Activated CD4-positive, alpha-beta T cell treated with anti-CD3 and anti-CD28 coated beads, Interleukin-2, Interleukin-6, amounts not matched to agents 100 ng/mL and 50 ng/mL, durations not matched to agents 16 hours and 8 hours (primary cell): Measurements from ENCODE around the gene SPOCK3.
"Not testable (repeated sequence)": the region's sequence is repeated elsewhere in the genome, so short reads cannot be mapped to it uniquely, and the experiment has no call there.

Experiments used
- DNase-seq: peaks from one replicate; pipeline ENCODE4 v3.0.0-alpha.2; 2020

SPOCK3 gene

DNA sequence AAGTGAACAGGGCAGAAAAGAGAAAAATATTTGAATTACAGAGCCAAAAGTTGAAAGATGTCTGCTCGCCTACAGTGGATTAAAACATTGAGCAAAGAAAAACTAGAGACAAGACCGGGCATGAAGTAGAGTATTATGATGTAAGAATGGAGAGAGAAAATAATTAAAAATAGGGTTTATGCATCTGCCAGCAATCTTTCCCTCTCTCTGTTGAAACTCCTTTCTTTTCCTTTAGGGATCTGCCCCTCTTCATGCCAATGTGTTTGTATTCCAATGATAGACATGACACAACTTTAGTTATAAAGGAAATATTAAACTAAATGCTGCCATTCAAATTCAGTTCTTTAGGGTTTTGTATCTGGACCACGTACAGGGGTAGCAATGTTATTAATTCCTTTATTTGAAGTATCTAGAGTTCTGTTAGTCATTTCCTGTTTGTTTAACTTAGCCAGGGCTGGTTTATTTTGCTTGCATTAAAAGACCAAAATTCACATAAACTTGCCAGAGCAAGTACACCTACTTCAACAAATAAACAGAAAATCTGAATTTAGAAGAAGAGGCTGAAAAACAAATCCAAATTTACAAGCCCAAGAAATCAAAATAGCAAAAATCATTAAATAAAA lies 202.6 kb downstream of the SPOCK3 start:
- no peak for DNase-seq

DNA sequence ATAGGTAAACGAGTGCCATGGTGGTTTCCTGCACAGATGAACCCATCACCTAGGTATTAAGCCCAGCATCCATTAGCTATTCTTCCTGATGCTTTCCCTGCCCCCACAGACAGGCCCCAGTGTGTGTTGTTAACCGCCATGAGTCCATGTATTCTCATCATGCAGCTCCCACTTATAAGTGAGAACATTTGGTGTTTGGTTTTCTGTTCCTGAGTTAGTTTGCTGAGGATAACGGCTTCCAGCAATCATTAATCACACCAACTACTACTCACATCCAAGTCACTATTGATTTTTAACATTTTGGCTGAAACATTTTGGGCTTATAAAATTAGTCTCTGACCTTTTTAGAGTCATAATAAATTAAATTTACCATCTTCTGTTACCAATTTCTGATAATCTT lies 205.3 kb downstream of the SPOCK3 start:
- no peak for DNase-seq

DNA sequence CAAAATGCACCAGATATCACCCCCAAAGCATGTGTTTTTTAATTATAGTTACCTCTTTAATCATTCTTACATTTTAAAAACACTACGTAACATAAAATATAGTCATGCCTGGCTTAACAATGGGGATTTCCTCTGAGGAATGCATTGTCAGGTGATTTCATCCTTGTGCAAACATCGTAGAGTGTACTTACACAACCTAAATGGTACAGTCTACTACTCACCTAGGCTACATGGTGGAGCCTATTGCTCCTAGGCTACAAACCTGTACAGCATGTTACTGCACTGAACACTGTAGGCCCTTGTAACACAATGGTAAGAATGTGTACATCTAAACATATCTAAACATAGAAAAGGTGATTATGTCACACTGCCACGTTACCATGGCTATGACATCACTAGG lies 208.6 kb downstream of the SPOCK3 start:
- DNase-seq = no peak

DNA sequence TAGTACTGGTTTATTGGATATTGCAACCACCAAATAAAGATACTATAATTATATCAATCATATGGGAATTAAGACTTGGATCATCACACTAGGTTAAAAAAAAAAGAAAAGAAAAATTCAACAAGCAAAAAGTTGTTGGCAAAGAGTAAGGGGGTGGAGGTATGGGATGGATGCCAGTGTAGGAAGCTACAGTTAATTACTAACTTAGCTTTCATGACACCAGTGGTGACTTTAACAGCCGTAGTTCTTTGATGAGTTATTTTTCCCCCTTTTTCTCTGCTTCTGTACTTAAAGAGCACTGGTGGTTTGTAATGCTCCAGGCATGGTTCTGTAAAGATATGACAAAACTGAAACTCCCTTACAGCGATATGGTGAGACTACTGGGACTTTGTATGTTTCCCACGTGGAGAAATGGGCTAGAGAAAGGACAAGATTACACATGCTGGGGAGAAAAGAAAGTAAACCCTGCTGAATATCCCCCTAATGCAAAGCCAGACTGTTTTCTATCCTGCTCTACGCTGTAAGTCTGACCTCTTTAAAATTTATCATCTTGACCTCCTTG lies 210.8 kb downstream of the SPOCK3 start:
- DNase-seq = no peak

DNA sequence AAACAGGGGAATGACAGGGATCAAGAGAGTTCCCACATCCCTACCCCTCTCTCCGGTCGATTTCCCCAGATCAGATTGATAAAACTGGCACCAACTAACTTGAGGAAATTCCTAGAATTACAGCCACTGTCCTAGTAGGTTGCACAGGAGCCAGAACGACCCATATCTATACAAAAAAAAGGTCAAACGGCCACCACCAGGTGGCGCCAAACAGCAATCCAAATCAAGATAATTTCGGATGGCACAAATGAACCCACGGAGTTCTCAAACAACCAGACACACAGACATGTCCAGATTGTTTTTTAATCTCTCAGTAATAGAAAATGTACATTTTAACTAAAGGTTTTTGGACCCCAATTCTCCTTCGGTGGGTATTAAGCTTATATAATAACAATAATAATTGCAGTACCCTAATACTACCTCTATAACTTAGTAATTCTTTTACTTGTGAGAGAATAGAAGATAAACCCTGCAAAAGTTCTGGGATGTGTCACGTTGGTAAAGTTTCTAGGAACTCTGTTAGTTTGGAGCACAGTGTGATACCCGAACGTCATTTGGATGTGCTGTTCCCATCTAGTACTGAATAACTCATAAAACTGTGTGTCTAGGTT lies 212.6 kb downstream of the SPOCK3 start:
- peak; percentile 64 for DNase-seq

DNA sequence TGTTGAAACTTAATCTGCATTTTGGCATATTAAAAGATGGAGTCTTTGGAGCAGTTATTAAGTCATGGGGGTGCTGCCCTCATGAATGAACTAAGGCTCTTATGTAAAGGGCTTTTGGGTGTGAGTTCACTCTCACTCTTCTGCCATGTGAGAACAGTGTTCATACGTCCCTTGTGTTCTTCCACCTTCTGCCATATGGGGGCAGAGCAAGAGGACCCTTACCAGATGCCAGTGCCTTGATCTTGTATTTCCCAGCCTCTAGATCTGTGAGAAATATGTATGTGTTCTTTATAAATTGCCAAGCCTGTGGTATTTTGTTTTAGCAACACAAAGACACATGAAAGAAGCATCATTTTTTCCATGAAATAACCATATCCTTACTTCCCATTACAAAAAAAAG lies 213.9 kb downstream of the SPOCK3 start:
- DNase-seq = no peak

DNA sequence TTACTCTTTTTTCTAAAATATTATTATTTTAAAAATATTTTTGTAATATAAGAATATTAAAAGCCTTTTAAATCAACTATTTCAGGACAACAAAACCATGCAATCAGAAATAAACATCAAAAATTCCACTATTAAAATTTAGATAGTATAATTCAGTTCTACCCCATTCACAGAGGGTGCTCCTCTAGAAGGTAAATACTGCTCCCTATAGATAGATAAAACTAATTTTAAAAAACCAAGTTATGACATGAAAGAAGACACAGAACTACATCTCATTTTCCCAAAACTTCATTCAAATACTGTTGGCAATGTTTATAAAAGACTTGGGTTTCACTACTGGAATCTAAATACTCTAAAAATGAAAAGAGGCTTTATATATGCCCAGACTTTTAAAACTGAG lies 219.3 kb downstream of the SPOCK3 start:
- no peak for DNase-seq

DNA sequence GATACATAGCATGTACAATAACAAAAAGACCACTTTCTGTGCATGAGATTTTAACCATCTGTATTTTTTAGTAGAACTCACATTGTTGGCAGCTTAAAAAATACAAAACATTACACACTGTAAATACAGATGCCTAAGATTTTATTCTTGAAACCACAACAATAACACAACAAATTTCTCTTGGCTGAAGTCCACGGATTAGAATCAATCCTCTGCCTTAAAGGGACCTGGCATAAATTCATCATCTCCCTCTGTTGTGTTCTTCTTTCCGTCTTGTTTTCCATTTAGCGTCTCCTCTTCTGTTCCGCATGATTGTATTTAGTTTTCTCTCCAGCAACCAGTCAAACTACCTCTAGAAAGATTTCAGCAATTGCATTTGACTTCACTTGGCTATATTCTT lies 231.0 kb downstream of the SPOCK3 start:
- no peak for DNase-seq

DNA sequence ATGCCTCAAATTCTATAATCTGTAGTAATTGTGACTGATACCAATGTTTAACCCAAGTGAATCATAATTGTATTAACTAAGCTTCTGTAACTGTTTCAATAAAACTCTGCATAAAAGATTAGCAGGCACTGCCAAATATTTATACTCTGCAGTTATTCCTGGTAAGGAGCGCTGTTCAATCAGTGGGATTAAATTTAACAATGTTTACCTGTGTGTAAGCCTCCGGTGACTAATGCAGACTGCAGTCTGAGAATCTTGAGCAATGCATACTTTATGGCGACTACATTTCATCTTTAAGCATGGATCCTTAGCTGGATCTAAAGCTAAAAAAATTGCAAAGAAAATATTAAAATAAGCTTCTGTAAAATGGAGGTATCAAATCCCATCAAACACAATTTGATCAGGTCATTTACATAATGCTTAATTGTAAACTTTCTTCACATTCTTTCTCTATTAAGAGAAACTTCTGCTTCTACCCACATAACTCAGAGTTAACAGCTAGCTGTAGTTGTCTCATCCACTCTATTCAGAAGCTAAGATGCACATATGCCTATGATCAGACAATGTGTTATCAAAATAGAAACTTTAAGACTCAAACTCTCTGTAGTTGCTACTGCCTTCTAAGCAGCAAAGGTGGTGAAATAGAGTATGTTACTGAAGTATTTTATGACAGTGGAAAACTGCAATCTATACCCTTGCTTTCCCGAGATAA lies 234.0 kb downstream of the SPOCK3 start:
- no peak for DNase-seq

DNA sequence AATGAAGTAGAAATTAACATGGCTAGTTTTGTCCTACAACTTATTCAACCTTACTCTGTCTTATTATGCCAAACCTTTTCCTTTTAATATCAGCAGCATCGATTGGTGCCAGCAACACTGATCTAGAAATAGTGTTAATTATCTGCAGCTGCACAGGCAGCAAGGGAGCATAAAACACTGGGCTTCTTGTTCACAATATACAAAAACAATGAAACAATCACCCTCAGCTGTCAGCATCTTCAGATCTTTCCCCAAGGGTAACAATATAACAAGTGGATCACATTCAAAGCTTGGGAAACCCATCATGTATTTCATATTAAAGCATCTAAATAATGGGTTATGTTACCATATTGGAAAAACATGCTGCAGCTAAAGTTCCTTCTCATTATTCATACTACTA lies 238.1 kb downstream of the SPOCK3 start:
- no peak for DNase-seq

DNA sequence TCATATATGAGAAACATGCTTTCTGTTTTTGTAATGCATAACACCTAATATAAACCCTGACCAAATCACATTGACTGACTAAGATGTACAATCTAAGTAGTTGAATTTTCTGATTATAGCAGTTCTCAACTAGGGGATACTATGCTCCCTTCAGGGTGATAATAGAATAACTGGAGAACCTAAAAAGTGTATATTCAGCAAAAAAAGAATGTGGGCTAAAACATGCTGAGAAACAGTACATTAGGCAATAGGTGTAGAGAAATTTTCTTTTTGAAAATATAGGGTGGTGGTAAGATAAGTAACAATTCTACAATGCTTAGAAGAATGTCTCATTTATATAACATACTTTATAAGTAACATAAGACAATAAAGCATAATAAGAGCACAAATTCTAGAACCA lies 239.6 kb downstream of the SPOCK3 start:
- DNase-seq = no peak

DNA sequence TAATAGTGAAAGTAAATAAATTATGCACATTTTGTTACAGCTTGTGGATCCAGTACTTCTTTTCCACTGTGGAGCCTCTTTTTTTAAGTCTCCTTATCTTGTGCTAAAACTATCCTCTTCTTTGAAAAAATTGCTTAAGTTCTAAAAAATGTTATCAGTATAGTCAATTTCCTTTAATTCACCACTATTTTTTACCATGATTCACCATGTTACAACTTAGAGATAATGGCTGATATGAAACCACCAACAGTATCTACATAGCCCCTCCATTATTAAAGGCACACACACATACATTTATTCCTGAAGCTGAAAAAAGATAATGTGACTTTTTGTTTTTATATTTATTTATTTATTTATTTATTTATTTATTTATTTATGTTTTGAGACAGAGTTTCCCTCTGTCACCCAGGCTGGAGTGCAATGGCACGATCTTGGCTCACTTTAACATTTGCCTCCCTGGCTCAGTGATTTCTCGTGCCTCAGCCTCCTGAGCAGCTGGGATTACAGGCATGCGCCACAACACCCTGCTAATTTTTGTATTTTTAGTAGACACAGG lies 243.2 kb downstream of the SPOCK3 start:
- no peak for DNase-seq

DNA sequence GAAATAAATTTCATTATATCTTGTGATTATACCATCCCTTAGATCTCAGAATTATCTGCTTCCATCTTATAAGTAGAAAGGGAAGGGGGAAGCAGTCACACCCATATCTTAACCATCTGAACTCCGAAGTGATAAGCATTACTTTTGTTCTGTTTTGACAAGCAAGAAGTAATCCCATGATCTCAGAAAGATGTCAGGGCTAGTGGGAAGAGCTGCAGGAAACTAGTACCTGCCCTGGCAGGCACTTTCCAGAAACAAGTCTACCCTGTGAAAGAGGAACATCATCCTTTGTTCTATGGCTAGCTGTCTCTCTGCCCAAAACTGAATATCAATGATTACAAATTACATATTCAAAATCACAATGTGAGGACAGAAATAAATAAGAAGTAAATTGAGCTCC lies 244.4 kb downstream of the SPOCK3 start:
- no peak for DNase-seq

DNA sequence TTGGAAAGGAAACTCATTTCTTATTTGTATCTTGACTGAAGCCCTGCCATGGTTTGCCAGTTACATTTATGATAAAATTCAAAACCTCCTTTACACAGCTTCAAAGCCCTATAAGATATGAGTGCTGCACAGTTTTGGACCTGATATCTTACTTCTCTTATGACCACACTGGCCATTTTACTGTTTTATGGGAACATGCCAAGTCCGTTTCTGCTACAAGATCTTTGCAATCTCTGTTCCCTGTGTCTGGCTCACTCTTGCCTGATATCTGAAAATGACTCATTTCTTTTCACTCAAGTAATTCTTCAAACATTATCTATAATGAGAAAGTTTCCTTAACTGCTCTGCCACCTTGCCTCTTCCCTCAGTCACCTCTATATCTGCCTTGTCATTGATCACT lies 247.3 kb downstream of the SPOCK3 start:
- DNase-seq = no peak

DNA sequence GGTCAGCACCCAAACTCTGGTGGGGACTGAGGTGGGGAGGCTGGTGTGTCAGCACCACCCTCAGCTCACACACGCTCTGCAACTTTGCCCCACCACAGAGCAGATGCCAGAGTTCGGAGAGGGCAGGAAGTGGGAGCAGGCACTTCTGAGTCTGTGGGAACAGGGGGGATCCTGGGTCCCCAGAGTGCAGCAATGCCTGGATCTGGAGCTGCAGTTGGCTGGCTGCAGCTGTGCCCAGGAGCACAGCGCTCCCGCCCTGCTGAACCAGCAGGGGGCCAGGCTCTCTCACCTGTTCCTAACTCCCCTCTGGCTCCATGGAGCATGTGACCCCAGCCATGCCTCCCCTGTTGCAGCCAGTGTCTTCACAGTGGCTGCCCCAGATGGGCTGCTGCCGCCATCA lies 252.4 kb downstream of the SPOCK3 start:
- DNase-seq = no peak

DNA sequence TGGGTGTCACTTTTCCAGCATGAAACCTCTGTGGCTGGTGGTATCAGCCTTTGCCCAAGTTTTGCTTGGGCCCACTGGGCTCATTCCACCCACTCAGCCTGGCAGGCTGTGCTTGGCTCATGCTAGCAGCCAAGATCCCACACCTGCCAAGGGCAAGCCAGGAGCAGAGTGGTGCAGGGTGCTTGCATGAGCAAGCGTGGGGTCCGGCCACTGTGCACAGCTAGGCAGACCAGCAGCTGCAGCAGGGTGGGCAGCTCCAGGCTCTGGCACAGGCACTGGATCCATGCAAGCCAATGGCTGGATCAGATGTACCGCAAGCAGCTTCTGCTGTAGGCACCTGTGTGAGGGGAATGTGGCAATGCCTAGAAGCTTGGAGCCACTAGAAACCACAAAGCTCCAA lies 253.9 kb downstream of the SPOCK3 start:
- DNase-seq = no peak

DNA sequence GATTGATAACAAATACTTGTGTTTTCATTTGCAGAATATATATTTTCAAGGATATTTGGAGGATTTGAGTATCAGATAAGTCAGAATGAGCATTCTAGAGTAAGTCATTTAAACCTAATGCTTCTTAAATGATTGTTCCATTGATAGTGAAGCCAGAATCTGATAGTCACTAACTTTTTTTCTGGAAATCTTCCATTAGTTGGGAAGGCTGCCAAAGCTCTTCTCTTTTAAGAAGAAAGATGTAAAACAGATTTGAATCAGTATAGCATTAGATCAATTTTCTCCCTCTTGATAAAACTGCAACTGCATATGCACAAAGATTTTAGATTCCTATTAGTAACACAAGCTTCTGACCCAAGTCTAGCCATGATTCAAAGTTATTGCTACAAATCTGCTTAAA lies 256.7 kb downstream of the SPOCK3 start:
- no peak for DNase-seq

DNA sequence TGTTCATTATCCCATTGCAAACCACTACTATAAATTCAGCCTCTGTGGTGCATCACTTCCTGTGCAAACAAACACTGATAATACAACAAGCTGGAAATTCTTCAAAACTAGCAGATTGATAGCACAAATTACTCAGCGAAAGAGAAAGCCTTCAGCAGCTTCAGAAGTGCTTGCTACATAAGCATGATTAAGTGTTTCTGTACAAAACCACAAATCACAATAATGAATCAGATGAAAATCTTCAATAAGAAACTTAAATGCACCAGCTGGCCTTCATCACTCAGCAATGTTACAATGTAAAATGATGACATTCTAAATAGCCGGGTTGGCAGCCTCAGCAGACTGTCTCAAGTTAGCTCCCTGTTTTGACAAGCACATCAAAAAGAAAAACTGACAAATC lies 262.2 kb downstream of the SPOCK3 start:
- no peak for DNase-seq

DNA sequence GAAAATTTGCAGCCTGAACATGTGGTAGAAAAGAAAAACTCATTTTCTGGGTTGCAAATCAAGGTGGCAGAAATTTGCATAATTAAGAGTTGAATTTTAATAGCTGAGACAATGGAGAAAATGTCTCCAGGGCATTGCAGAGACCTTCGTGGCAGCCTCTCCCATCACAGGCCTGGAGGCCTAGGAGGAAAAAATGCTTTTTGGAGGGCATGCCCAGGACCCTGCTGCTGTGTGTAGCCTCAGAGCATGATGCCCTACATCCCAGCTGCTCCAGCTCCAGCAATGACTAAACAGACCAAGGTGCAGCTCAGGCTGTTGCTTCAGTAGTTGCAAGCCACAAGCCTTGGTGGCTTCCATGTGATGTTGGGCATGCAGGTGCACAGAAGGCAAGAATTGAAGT lies 266.1 kb downstream of the SPOCK3 start:
- not testable (repeated sequence) for DNase-seq

DNA sequence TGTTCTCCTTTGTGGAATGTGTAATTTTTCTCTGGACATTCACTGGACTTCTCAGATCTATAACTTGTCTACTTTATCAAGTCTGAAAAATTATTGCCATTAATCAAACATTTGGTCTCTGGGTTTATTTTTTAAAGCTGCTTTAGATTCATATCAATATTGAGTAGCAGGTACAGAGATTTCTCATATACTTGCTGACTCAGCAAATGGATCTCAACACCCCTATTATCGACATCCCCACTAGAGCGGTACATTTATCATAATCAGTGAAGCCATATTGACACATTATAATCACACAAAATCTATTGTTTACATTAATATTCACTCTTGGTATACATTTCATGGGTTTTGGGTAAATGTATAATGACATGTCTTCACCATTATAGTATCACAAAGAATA lies 268.7 kb downstream of the SPOCK3 start:
- DNase-seq = no peak

DNA sequence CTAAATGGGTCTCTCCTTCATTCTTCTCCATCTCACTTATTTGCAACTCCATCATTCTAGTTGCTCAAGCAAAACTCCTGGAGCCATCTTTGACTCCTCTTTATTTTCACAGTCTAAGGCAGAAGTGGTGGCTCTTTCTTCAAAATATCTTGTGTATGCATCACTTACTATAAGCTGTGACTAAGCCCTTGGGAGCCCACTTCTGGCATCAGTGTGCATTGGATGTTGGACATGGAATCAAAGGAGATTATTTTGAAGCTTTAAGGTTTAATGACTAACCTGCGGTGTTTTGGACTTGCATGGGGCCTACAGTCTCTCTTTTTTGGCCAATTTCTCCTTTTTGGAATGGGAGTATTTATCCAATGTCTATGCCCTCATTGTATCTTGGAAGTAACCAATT lies 276.8 kb downstream of the SPOCK3 start:
- no peak for DNase-seq

DNA sequence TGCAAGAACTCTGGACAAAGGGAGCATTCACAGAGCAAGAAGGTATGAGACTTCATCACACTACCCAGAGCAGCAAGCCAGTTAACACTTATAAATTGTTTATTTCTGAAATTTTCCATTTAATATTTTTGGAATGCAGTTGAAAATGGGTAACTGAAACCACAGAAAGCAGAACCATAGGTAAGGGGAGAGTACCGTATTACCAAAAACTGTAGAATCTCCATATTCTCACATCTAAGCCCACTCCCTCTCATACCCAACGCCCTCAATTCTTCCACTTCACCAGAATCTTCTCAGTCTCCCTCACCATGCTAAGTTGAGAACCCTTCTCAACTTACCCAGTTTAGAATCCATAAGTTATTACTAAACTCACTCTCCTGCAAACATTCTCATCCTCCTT lies 277.8 kb downstream of the SPOCK3 start:
- no peak for DNase-seq

DNA sequence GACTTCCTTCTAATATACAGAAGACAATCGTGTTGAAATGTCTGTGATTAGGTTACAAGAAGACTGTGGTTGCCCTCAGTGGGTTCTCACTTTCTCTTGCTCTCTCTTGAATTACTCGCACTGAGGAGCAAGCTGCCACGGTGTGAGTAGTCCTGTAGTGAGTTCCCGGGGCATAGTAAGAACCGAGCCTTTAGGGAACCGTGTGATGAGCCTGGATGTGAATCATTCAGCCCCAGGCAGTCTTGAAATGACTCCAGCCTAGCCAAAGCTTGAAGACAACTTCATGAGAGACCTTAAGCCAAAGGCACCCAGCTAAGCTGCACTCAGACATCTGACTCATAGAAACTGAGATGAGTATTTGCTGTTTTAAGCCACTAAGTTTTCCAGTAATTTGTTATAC lies 292.7 kb downstream of the SPOCK3 start:
- DNase-seq = peak; percentile 56

DNA sequence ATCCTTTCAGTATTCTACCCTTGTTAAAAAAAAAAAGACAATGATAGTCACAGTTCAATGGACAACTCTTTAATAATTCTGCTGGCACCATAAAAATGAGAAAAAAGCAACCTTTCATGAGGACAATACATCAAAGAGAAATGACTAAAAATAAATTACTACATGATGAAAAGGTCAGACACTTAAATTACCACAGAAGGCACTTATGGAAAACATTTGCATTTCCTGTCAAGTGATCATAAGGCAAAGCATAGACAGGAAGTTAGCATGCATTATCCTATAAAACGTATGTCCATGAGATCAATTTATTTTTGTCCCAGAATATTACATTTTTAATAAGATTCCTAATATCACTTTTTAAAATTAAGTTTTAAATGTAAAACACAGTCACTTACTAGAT lies 303.8 kb downstream of the SPOCK3 start:
- DNase-seq = no peak
